Measurements from ENCODE around the gene KRT4.

DNA sequence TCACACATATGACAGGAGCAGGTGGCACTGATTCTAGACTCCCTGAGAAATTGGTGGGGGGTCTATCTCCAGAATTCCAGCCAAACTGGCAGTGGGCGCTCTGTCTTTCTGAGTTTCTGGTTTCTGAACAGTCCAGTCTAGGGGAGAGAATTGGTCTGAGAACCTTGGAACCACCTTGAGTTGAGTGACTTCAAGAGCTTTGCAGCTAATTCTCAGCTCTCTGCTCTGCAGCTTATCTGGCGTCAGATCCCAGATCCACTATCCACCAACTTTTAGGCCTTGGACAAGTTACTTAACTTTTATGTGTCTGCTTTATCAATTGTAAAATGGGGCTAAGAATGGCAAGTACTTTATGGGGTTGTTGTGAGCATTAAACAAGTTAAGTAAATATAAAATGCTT lies 35.1 kb downstream of the KRT4 start:
- TF ChIP-seq, protein P1, sequence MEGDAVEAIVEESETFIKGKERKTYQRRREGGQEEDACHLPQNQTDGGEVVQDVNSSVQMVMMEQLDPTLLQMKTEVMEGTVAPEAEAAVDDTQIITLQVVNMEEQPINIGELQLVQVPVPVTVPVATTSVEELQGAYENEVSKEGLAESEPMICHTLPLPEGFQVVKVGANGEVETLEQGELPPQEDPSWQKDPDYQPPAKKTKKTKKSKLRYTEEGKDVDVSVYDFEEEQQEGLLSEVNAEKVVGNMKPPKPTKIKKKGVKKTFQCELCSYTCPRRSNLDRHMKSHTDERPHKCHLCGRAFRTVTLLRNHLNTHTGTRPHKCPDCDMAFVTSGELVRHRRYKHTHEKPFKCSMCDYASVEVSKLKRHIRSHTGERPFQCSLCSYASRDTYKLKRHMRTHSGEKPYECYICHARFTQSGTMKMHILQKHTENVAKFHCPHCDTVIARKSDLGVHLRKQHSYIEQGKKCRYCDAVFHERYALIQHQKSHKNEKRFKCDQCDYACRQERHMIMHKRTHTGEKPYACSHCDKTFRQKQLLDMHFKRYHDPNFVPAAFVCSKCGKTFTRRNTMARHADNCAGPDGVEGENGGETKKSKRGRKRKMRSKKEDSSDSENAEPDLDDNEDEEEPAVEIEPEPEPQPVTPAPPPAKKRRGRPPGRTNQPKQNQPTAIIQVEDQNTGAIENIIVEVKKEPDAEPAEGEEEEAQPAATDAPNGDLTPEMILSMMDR (IDR thresholded peaks at IDR 0.05): no peak
- TF ChIP-seq POLR2A (IDR thresholded peaks at IDR 0.05): no peak

Measured in testis (tissue), 2 donors.